Kidney epithelial cell (primary cell): ENCODE data around the gene TBC1D4. TPM values are rescaled to one million over a fixed set of nuclear protein-coding genes. Genes with fewer than 3 reads are reported as not detected.

Experiments
- DNase-seq: peaks from one replicate; pipeline ENCODE4 v3.0.0-alpha.2; 2010; ENCODE audit warnings: low read depth
- H3K27me3 ChIP-seq: 2 replicates; pipeline ENCODE4 v1.6.0; 2011; ENCODE audit warnings: low read length; ENCODE audit not compliant: control insufficient read depth, insufficient read depth
- H3K36me3 ChIP-seq: 2 replicates; pipeline ENCODE4 v1.5.1; 2011; ENCODE audit warnings: low read length; ENCODE audit not compliant: control insufficient read depth, insufficient read depth
- H3K4me3 ChIP-seq: 2 replicates; pipeline ENCODE4 v1.5.1; 2011; ENCODE audit warnings: low read depth, mild to moderate bottlenecking, control low read depth, low read length
- total RNA-seq: library from RNA; depleted of rRNA; stranded (reverse); fragments of >200 nt; gene quantifications from 2 replicates; pipeline ENCODE4 v1.2.3, GENCODE V29; 2015
- TF ChIP-seq, protein P1 (sequence below): IDR thresholded peaks from 2 replicates; pipeline ENCODE4 v1.5.1; 2011; ENCODE audit warnings: mild to moderate bottlenecking, moderate library complexity, low read length, control low read depth, inconsistent platforms; ENCODE audit not compliant: insufficient read depth, poor library complexity, severe bottlenecking

The TBC1D4 gene
- total RNA-seq, 1 donor from 2014 or later: 8.6 TPM

DNA sequence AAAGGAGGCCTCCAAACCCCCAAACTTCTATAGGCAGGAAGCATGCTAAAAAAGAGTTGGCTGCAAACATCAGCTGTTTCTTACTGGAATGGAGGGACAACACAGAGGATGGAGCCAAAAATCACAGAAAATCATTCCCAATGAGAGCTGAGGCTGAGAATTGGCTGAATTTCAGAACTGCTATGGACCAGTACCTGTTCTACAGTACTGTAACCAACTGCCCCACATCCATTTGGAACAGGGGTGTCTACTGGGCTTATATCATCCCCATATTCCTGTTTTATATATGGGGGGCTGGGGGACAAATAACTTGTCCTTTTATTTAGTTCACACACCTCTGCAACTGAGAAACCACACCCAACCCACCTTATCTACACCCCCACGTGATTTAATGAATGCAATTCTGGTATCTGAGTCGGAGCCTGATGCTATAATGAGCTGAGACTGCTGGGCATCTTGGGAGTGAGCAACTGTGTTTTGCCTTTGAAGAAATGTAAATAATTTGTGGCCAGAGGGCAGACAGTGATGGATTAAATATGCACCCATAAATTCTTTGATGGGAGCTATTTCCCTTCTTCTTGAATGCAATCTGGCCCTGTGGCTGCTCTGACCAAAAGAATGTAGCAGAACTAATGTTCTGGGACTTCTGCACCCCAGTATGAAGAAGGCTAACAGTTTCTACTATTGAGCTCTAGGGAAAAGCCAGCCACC, 82.6 kb downstream of the TBC1D4 start:
- H3K36me3 ChIP-seq: no peaks in the 10 kb centered on the region
- TF ChIP-seq, protein P1, sequence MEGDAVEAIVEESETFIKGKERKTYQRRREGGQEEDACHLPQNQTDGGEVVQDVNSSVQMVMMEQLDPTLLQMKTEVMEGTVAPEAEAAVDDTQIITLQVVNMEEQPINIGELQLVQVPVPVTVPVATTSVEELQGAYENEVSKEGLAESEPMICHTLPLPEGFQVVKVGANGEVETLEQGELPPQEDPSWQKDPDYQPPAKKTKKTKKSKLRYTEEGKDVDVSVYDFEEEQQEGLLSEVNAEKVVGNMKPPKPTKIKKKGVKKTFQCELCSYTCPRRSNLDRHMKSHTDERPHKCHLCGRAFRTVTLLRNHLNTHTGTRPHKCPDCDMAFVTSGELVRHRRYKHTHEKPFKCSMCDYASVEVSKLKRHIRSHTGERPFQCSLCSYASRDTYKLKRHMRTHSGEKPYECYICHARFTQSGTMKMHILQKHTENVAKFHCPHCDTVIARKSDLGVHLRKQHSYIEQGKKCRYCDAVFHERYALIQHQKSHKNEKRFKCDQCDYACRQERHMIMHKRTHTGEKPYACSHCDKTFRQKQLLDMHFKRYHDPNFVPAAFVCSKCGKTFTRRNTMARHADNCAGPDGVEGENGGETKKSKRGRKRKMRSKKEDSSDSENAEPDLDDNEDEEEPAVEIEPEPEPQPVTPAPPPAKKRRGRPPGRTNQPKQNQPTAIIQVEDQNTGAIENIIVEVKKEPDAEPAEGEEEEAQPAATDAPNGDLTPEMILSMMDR: no peak
- no peak for DNase-seq
- H3K4me3 ChIP-seq: no peak overlapping the region
- H3K27me3 ChIP-seq: no peaks in the 10 kb centered on the region

DNA sequence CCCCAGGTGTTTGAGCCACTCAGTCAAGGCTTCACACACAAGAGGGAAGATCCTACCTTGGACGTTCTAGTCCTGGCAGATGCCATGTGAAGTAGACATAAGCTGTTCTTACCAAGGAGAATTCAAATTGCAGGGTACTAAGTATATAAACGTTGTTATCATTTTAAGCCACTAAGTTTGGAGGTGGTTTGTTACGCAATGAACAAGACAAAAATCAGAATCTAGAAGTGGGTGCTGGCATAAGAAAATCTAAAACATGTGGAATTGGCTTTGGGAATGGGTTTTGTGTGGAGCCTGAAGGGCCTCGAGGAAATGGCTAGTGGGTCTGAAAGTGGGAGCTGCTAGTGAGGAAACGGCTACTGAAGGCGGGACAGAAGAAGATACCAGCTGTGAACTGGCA, 83.9 kb downstream of the TBC1D4 start:
- Histone ChIP-seq H3K4me3 (no peak overlapping the region), H3K27me3 (no peaks in the 10 kb centered on the region), H3K36me3 (no peaks in the 10 kb centered on the region)
- no peak for DNase-seq
- TF ChIP-seq, protein P1: no peak

DNA sequence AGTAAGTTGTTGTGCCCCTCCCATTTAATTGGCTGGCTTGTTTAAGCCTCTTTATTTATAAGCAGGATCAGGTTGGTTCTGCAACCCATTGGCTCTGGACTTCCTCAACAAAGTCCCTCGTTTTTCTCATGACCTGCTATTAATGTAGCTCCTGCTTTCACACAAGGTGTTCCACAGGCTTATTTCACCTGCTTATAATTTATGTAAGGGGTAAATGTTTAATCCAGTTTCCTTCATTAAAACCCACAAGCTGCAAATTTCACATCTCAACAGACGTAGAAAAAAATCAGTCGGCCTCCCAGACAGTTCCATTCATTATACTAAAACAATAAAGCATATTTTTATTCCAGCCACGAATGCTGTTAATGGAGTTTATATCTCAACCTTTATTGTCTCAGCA, 86.1 kb downstream of the TBC1D4 start:
- no peak overlapping the region for H3K4me3 ChIP-seq
- no peaks in the 10 kb centered on the region for H3K27me3 ChIP-seq
- no peak for DNase-seq
- H3K36me3 ChIP-seq: no peaks in the 10 kb centered on the region
- TF ChIP-seq, protein P1: no peak

DNA sequence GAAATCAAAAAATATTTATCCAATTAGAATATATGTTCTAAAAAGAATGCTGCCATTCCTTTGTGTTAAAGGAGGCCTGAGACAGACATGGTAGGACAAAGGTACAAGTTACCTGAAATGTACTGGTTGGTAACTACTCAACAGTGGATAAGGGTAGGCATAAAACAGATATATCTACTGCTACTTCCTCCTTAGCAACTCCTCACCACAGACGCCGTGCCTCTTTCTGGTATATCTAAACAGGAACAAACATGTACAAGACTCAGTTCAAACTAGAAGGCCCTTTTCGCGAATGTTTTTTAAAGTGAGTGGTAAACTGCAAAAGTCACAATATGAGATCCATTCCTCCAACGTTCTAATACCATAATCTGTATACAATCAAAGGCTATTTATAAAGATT, 86.9 kb downstream of the TBC1D4 start:
- no peak overlapping the region for H3K4me3 ChIP-seq
- no peaks in the 10 kb centered on the region for H3K27me3 ChIP-seq
- no peaks in the 10 kb centered on the region for H3K36me3 ChIP-seq
- DNase-seq: no peak
- TF ChIP-seq, protein P1: no peak

DNA sequence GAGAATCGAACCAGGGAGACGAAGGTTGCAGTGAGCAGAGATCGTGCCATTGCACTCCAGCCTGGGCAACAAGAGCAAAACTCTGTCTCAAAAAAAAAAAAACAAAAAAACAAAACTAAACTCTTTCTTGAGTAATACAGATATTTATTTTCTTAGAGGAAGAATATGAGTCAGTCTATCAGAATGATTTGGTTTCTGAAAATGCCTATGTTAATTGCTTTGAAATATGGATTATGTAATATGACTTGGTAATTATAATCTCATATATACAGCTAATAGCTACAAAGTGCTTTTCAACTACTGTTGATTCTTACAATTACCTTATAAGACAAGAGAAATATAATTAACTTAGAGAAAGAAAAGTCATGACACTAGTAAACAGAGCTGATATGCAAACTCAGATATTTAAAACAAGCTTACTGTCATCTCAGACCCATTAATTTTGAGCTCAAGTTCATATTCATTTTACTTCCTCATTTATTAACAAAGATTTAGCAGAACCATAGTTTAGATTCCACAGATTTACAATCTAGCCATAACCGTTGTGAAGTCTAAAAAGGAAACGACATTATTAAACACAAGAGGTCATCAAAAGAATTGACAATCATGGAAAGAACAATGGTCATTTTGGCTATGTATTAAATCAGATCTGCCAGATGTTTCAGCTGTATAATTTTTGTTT, 88.0 kb downstream of the TBC1D4 start:
- H3K27me3 ChIP-seq: no peaks in the 10 kb centered on the region
- TF ChIP-seq, protein P1: no peak
- H3K36me3 ChIP-seq: no peaks in the 10 kb centered on the region
- no peak overlapping the region for H3K4me3 ChIP-seq
- DNase-seq: no peak
